NCI-H2029 treated with DMSO at 0.1 percent for 48 hours (cell line): Measurements from ENCODE around the gene LBHD1.

Experiments used
- DNase-seq: peaks from one replicate; lab custom pipeline; 2025; lab: John Stamatoyannopoulos, UW

The LBHD1 gene

DNA sequence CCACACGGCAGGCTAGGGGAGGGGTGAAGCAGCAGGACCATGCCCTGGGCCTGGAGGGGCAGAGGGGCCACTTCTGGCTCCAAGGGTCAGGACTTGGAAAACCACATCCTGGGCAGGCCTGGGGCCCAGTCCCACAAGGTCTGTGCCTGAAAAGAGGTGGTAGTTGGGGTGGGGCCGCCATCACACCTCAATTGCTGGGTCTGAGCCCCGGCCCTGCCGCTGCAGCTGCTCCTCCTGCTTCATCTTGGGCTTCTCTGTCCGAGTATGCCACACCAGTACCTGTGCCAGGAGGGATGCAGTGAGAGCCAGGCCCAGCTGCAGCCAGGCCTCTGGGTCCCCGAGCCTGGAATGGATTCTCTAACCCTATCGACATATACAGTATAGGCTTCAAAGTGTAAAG, 56.5 kb downstream of the LBHD1 start:
- DNase-seq: no peak

DNA sequence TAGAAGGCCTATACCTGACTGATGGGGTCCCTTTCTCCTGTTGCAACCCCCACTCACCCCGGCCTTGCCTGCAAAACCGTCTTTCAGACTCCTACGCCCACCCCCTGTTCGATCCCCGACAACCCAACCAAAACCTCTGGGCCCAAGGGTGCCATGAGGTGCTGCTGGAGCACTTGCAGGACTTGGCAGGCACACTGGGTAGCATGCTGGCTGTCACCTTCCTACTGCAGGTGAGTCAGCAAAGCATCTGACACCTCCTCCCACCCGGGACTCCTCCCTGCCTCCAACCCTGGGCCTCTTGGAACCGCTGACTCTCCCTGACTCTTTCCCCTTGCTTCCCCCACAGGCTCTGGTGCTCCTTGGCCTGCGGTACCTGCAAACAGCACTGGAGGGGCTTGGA, 57.8 kb downstream of the LBHD1 start:
- DNase-seq: no peak

DNA sequence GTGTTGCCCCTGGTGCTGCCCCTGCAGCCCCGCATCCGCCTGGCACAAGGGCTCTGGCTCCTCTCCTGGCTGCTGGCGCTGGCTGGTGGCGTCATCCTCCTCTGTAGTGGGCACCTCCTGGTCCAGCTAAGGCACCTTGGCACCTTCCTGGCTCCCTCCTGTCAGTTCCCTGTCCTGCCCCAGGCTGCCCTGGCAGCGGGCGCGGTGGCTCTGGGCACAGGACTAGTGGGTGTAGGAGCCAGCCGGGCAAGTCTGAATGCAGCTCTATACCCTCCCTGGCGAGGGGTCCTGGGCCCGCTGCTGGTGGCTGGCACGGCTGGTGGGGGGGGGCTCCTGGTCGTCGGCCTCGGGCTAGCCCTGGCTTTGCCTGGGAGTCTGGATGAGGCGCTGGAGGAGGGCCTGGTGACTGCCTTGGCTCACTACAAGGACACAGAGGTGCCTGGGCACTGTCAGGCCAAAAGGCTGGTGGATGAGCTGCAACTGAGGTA, 58.7 kb downstream of the LBHD1 start:
- no peak for DNase-seq
